ENCODE data around the gene COL6A5.

DNA sequence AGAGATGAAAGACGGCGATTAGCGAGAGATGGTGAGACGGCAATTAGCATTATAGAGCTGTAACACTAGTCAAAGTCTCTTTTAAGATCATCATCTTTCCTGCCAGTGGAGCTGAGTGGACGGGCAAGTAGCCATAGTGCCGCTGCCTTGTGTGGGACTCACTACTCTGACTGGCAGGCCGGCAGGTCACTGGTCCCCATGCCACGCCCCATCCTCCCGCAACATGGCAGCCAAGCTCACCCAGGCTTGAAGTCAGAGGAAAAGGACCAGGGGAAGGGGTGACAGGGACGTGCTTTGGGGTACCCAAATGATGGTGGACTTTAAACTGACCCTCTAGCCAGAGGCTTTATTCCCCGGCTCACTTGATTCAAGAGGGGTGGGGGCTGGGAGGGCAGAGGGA, 44.6 kb upstream of the COL6A5 start:
- TF ChIP-seq, protein P1, sequence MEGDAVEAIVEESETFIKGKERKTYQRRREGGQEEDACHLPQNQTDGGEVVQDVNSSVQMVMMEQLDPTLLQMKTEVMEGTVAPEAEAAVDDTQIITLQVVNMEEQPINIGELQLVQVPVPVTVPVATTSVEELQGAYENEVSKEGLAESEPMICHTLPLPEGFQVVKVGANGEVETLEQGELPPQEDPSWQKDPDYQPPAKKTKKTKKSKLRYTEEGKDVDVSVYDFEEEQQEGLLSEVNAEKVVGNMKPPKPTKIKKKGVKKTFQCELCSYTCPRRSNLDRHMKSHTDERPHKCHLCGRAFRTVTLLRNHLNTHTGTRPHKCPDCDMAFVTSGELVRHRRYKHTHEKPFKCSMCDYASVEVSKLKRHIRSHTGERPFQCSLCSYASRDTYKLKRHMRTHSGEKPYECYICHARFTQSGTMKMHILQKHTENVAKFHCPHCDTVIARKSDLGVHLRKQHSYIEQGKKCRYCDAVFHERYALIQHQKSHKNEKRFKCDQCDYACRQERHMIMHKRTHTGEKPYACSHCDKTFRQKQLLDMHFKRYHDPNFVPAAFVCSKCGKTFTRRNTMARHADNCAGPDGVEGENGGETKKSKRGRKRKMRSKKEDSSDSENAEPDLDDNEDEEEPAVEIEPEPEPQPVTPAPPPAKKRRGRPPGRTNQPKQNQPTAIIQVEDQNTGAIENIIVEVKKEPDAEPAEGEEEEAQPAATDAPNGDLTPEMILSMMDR (IDR thresholded peaks at IDR 0.05 in 2 of 3, conservative IDR thresholded peaks at IDR 0.05 in 1 of 3; ENCODE audit: borderline replicate concordance in 1 of 3, insufficient read depth in 1 of 3, low read depth in 2 of 3, low read length in 2 of 3): no peak
- TF ChIP-seq POLR2A (IDR thresholded peaks at IDR 0.05; ENCODE audit: borderline replicate concordance, extremely low read depth, insufficient read depth, insufficient read length) (no peak), JUND (IDR thresholded peaks at IDR 0.05) (no peak), MAX (IDR thresholded peaks at IDR 0.05) (no peak), SRF (IDR thresholded peaks at IDR 0.05; ENCODE audit: low read depth) (no peak), POLR2AphosphoS5 (IDR thresholded peaks at IDR 0.05; ENCODE audit: low read depth, low read length) (no peak)
